HEK293T (cell line): ENCODE data around the gene TRIM2.

Experiments
- BHLHE40 ChIP-seq: fragments of 450-650 bp; IDR thresholded peaks from 2 replicates; pipeline ENCODE4 v1.6.1; 2016; ENCODE audit warnings: mild to moderate bottlenecking, moderate library complexity, borderline replicate concordance
- FOXM1 ChIP-seq: fragments of 450-650 bp; IDR thresholded peaks from 2 replicates; pipeline ENCODE4 v1.6.1; 2017; ENCODE audit warnings: mild to moderate bottlenecking, borderline replicate concordance
- PKNOX1 ChIP-seq: fragments of 450-650 bp; IDR thresholded peaks from 2 replicates; pipeline ENCODE4 v1.6.1; 2016
- SP1 ChIP-seq: fragments of 450-650 bp; IDR thresholded peaks from 2 replicates; pipeline ENCODE4 v1.6.1; 2017
- ZNF384 ChIP-seq: fragments of 450-650 bp; IDR thresholded peaks from 2 replicates; pipeline ENCODE4 v1.6.1; 2016

- TF ChIP-seq BHLHE40 = no peak
- TF ChIP-seq ZNF384 = no peak
- no peak for TF ChIP-seq PKNOX1
- no peak for TF ChIP-seq FOXM1
- TF ChIP-seq SP1 = no peak
Measured at GRCh38 chr4:153249199-153250041, 45.2 kb downstream of the TRIM2 start.
